HG02852 (cell line): ENCODE data around the gene INO80.

ENCODE experiments used
- ATAC-seq: cut with Tn5 transposase; IDR thresholded peaks from one replicate; pipeline ENCODE4 v1.9.1; 2021; ENCODE audit warnings: mild to moderate bottlenecking, moderate library complexity; ENCODE audit not compliant: unreplicated experiment

Gene INO80

GRCh38 chr15:40952901-40953712 lies 163.0 kb downstream of the INO80 start, which contains the start of gene CHAC1:
Gene CHAC1 (plus strand): TSS chr15:40953471. CDS start chr15:40953584, 113 bp downstream.
- peak; percentile 97 for ATAC-seq

- no peak for ATAC-seq
These were observed 163.7 kb downstream of the INO80 start for GRCh38 chr15:40952301-40952900.

DNA sequence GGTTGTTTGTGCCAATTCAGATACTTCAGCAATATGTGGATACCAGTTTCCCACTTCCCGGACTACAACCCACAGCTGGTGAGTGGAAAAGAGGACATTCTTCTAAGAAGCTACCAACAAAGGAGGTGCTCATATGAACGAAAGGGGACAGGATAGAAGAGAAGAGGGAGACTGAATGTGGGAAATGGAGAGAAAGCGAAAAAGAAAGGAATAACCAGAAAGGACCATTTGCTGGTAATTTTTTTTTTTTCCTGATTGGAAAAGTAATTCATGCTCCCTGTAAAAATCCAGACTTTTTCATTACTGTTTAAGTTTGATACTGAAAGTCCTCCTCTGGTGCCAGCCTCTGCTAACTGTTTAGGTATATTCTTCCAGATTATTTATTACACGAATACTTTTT lies 164.3 kb downstream of the INO80 start:
- no peak for ATAC-seq

DNA sequence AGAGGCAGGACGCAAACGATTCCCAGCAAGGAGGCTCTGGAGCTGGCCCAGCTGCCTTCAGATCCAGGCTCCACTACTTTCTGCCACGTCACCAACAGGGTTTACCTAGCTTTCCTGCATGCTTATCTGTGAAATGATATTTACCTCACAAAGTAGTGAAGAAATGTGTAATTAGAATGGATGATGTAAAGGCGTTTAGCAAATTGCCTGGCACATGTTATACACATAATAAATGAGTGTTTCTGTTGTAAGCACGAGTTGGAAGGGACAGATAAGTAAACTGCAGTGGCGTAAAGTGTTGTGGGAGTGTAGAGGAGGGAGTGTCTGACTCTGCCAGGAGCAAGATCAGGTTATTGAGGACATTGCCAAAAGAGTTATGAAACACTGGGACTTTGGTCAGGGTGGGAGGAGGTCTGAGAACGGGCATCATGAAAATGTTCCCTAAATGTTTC lies 166.3 kb downstream of the INO80 start:
- no peak for ATAC-seq

DNA sequence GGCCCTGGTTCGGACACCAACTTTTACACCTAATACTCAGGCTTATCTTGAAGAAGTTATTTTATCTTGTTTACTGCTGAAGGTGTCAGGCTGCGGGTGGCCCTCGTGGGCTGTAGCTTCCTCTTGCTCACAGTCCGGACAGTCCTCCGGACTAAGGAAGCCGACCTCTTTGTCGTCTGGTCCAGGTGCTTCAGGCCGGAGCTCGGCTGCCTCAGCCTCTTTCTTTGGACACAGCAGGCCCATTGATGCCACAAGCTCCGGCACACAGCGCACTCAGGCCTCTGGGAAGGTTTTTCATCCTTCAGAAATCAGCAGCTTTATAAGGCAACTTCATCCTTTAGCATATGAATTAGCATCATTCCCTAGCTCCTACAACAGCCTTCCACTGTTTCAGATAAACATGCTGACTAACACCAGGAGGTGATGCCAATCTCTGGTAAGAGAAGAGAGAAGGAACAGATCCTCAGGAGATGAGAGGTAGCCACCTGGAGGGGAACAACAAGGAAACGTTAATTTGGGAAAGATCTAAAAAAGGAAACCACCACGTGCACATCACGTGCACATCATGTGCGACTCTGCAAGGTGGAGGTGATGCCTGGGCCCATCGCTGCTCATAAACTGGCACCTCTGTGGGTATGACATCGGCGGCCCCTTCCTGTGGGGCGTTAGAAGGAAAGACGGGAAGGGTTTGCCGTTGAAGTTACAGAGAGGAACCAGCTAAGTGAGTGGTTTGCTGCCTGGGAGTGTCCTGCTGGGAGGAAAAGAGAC lies 167.2 kb downstream of the INO80 start:
- no peak for ATAC-seq

- ATAC-seq: no peak
These were observed 171.4 kb downstream of the INO80 start for GRCh38 chr15:40944510-40945296.

GRCh38 chr15:40943764-40944365 lies 172.2 kb downstream of the INO80 start:
- no peak for ATAC-seq

DNA sequence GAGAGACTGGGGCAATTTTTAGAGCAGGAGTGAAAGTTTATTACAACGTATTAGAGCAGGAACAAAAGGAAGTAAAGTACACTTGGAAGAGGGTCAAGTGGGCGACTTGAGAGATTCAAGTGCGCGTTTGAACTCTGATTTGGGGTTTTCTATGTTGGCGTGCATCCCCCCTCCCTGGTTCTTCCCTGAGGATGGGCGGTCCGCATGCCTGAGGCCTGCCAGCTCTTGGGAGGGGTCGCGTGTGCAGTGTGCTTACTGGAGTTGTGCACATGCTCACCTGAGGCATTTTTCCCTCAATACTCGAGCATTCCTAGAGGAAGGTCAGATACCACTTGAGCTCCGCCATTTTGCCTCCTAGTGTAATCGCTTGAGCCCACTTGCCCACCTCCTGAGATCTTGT lies 173.2 kb downstream of the INO80 start:
- no peak for ATAC-seq

DNA sequence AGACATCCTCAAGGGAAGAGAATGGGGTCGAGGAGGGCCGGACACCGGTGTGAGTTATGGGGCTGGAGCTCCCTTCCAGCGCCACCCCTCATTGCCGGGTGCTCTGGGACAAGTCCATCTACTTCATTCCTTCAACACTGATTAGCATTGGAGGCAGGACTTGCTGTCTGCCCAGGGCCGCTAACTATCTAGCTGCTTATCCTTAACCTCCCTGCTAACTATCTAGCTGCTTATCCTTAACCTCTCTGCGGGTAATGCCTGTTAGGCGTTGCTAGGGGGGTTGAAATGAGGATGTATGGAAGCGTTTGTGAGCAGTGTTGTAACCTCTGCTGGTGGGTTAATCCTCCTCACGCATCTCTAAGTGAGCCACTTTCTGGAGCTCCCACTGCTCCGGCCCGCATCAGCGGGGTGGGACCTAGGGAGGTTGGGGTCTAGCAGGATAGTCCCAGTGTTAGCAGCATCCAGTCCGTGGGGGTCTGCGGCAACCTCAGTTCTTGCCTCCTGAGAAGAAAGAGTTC lies 173.7 kb downstream of the INO80 start:
- ATAC-seq: no peak

DNA sequence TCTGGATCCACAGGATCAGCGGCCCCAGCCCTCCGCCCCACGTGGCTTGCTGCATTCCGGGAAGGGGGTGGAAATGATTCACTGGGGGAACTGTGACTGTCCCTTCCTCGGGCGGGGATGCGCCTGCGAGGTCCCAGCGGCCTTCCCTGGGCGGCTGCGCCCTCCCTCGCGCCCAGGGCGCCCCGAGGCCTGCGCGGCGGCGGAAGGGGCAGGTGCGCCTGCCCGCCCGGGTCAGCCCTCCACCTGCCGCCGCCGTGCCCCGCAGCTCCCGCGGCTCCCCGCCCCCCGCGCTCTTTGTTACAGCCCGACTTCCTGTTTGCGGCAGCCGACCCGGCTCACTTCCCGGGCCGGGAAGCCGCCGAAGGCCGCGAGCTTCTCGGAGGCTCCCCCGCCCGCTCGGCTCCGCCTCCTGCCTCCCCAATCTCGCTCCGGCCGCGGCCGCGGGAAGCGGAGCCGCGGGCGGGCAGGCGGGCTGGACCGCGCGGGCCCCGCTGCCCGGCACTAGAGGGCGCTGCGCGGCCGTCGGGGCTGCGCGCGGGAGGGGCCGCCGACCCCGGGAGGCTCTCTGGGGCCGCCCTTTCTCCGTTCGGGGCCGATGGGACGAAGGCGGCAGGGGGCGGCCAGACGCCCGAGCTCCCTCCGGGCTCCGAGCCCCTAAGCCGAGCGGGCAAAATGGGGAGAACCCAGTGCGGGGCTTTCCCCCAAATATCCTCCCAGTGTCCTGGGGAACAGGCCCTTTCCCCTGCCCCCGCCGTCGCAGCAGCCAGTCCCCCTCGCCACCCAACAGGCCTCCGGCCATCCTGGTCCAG lies 174.3 kb downstream of the INO80 start:
- peak; percentile 69 for ATAC-seq

- ATAC-seq: no peak
These were observed 175.0 kb downstream of the INO80 start for GRCh38 chr15:40941068-40941527.

GRCh38 chr15:40940296-40940801 lies 175.7 kb downstream of the INO80 start:
- ATAC-seq: no peak

DNA sequence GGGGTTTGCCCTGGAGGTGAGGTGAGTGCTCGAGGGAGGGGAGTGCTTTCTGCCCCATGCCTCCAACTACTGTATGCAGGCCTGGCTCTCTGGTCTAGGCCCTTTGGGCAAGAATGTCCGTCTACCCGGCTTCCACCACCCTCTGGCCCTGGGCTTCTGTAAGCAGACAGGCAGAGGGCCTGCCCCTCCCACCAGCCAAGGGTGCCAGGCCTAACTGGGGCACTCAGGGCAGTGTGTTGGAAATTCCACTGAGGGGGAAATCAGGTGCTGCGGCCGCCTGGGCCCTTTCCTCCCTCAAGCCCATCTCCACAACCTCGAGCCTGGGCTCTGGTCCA lies 177.6 kb downstream of the INO80 start:
- no peak for ATAC-seq

GRCh38 chr15:40937762-40938535 lies 178.1 kb downstream of the INO80 start:
- ATAC-seq: no peak

DNA sequence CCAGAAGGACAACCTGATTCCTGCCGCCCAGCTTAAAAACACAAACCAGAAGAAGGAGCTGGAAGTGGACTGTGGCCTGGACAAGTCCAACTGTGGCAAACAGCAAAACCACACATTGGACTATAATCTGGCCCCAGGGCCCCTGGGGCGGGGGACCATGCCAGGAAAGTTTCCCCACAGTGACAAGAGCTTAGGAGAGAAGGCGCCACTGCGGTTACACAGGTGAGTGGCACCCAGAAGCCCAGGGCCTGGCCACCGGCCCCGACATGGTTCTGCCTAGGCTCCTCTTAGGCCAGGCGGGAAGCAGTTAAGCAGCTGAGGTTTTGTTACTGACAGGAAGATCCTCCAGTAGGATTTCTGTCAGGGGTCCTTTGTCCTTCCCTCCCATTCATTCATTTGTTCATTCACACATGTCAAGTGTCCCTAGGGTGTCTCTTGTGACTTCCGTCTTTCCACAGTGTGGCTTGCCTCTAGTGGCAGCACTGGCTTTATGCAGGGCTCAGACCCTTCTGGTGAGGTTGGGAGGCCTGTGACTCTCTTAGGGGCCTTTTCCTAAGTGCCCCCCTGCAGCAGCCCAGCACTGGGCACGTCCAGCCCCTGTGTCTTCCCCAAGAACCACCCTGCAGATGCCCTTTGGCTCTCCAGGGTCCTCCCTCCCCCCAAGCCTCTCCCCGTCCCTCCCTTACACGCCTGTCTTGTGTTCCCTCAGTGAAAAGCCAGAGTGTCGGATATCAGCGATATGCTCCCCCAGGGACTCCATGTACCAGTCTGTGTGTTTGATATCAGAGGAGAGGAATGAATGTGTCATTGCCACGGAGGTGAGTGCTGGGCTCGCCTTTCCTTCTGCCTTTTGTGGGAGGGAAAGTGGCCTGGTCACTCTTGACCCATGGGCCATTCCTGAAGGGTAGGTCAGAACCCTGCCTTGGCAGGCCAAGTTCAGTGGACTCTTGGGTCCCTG lies 179.1 kb downstream of the INO80 start:
- ATAC-seq: no peak

- ATAC-seq: no peak
These were observed 179.8 kb downstream of the INO80 start for GRCh38 chr15:40936234-40936708.

GRCh38 chr15:40934457-40934856 lies 181.6 kb downstream of the INO80 start:
- no peak for ATAC-seq
